Daoy (cell line): ENCODE data around the gene ISLR. TPM values are rescaled to one million over a fixed set of nuclear protein-coding genes. Genes with fewer than 3 reads are reported as not detected.

ENCODE experiments used
- DNase-seq: peaks from one replicate; pipeline ENCODE4 v3.0.0-alpha.2; 2015; ENCODE audit warnings: low read depth
- total RNA-seq: library from RNA; depleted of rRNA; stranded (reverse); fragments of >200 nt; shearing (Covaris generic); gene quantifications from 2 replicates; pipeline ENCODE4 v1.2.3, GENCODE V29; 2014

ISLR gene
- total RNA-seq, 1 experiment from 2014 or later = 0.29 TPM

GRCh38 chr15:74194572-74195559, 21.4 kb downstream of the ISLR start:
- DNase-seq = no peak

DNA sequence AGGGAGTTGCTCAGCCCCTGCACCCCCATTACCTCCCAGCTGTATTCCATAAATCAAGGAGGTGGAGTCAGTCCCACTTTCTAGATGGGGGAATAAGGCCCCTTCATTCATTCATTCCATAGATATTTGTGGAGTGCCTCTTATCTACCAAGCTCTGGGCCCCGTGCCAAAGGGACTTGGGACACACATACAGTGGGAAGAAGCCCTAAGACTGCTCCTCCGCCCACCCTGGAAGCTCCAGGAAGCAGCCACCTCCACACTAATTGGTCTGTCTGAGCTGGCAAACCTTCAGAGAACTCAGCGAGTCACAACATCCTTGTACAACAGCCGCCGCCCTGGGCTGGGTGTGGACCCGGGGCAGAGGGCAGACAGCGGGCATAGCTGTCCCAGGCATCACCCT, 22.7 kb downstream of the ISLR start:
- DNase-seq = peak; percentile 99

- no peak for DNase-seq
These were observed 23.9 kb downstream of the ISLR start for GRCh38 chr15:74197176-74197965.

DNA sequence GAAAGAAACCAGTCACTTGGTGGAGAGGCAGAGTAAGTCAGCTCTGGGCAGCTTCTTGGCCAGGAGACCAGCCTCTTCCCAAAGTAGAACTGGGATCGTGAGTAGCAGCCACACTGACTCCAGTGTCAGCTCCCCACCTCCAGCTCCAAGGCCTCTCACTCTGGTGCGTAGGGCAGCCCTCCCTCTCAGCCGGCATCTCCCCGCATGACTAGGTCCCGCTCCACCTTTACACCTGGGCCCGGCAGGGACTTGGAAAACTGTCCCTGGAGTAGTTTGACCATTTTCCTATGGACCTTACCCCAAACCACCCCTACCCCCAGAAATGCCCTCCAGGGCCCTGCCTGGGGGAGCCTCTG, 25.8 kb downstream of the ISLR start:
- no peak for DNase-seq

GRCh38 chr15:74200412-74200815, 26.9 kb downstream of the ISLR start:
- DNase-seq = peak; percentile 84

GRCh38 chr15:74200871-74201419, 27.4 kb downstream of the ISLR start:
- peak; percentile 67 for DNase-seq

- DNase-seq = peak; percentile 75
These were observed 28.4 kb downstream of the ISLR start for GRCh38 chr15:74201710-74202420.

DNA sequence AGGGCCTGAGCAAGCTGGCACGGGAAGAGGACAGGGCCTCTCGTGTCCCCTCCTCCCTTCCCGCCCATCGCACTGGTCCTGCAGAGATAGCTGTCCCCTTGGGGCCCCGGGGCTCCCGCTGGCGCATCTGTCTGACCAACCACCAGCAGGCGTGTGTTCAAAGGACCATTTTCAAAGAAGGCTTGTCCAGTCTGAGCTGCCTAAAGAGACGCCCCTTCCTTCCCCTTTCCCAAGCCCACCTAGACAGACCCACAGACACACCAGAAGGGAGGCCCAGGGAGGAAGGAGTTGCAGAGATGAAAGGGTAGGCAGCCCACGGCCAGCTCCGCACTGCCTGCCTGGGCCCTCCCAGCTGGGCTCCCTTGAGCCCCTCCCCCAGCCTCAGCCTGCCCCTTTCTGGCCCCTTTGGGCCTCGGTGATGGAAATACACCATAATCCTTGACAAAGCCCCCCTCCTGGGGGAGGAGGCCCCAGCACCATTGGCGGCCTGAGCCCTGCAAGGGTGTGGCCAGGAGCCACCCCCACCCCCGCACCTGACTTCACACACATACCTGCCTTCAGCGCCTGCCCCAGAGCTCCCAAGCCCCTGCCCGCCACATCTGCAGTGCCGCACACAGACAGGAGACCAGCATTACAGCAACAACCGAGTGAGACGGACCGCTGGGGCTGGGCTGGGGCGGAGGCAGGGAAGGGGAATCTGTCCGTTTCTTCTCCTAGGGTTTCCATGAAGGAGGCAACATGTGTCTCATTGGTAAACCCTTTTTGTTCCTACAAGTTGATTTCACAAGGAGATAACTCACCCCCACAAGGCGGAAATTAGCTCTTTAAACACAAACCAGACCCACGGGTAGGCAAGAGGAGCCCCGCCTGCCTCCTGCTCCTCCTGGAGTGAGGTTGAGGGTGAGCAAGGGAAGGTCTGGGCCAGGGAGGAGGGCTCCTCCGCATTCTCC, 29.2 kb downstream of the ISLR start, which contains the start of gene STRA6:
TSS of gene STRA6 (minus strand) at position 336 of the 950 bp plus-strand sequence. CDS start 520 bp downstream, outside the sequence.
- peak; percentile 93 for DNase-seq

DNA sequence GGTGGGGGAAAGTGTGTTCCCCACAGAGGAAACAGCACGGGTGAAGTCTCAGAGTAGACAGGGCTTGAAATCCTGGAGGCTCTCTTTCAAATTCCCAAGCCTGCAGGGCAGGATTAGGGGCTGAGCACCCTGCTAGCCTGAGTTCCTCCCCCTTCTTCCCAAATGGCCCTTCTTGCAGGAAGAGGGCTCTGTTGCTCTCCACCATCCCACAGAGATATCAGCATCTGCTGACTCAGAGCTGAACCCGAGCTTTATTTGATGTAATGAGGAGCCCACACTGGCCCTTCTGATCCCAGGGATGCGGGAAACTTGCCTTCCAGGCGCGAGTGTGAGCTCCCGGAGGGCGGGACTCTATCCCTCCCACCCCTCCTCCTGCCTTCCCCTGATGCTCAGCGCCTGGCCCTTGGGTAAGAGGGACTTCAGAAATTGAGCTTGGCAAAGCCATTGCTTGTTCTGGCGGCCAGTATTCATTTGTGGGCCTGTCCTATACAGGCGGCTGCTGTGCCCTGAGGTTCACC, 30.5 kb downstream of the ISLR start:
- DNase-seq = peak; percentile 93

GRCh38 chr15:74205582-74205947, 32.1 kb downstream of the ISLR start:
- DNase-seq = no peak

- DNase-seq = peak; percentile 62
These were observed 33.3 kb downstream of the ISLR start for GRCh38 chr15:74206801-74207281.

- DNase-seq = no peak
These were observed 34.3 kb downstream of the ISLR start for GRCh38 chr15:74207652-74208440.

- no peak for DNase-seq
These were observed 35.0 kb downstream of the ISLR start for GRCh38 chr15:74208496-74208895.

DNA sequence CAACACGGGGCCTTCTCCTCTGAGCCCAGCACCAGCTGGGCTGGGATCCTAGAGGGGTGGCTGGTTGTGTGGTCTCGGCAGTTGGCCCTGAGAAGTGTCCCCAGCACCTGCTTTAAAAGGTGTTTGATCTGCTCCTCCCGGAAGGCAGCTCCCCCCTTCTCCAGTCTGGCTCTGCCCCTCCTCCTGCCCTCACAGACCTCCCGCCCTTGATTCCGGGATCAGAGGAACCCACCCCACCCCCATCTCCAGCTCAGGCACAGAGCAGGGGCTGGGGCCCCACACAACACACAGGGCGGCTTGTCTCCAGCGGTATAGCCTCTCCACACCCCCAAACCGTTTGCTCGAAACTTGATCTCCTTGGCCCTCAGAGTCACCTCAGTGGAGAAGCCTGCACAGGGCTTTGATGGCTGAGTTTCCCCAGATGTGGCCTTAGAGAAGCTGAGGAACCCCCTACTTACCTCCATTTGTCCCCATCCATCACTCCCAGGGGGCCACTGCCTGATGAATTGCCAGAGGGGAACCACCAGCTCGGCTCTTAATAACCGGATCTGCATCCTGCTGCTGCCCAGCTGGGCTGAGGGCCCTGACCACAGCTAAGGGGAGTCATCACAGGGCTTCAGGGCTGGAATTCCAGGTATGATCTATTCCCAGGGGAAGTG, 35.5 kb downstream of the ISLR start:
- DNase-seq = peak; percentile 95

- DNase-seq = no peak
These were observed 36.0 kb downstream of the ISLR start for GRCh38 chr15:74209560-74209958.

- DNase-seq = peak; percentile 91
These were observed 36.6 kb downstream of the ISLR start for GRCh38 chr15:74209997-74210671.

GRCh38 chr15:74210729-74211128, 37.2 kb downstream of the ISLR start:
- DNase-seq = no peak

DNA sequence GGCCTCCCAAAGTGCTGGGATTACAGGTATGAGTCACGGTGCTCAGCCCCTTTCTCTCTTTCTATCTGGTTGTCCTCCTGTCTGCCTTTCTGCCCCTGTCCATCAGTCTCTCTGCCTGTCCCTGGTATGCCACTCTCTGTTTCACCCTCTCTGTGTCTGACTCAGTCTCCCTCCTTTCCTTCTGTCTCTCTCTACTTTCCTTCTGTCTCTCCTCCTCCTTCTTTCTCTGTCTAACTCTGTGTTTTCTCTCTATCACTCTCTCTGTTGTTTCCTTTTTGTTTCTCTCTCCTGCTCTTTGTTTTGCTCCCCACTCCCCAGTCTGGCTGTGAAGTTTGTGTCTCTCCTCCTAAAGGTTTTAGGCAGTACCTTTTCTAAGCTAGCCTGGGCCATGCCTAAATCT, 38.1 kb downstream of the ISLR start:
- no peak for DNase-seq
